Muscle layer of colon (tissue), 2 donors: ENCODE results near the gene LUC7L2.
"Not testable (repeated sequence)": the region's sequence is repeated elsewhere in the genome, so short reads cannot be mapped to it uniquely, and the experiment has no call there.

Experiments
- H3K27ac ChIP-seq: one replicate; pipeline ENCODE4 v1.7.0; 2013; ENCODE audit warnings: low read depth, mild to moderate bottlenecking, low read length, moderate library complexity
- H3K27me3 ChIP-seq, 2 donors: one replicate each; pipeline ENCODE4 v1.7.0; 2013; ENCODE audit warnings: low read length in 2 of 2, mild to moderate bottlenecking in 2 of 2; ENCODE audit not compliant: insufficient read depth in 2 of 2, control insufficient read depth in 1 of 2
- H3K36me3 ChIP-seq: one replicate; pipeline ENCODE4 v1.7.0; 2013; ENCODE audit warnings: mild to moderate bottlenecking, low read length; ENCODE audit not compliant: insufficient read depth
- H3K4me1 ChIP-seq: one replicate; pipeline ENCODE4 v1.7.0; 2013; ENCODE audit warnings: mild to moderate bottlenecking, low read length; ENCODE audit not compliant: insufficient read depth
- H3K4me3 ChIP-seq, 2 donors: one replicate each; pipeline ENCODE4 v1.7.0; 2013; ENCODE audit warnings: low read length in 2 of 2, low read depth in 1 of 2, mild to moderate bottlenecking in 1 of 2, moderate library complexity in 1 of 2
- H3K9ac ChIP-seq: one replicate; pipeline ENCODE4 v1.7.0; 2013; ENCODE audit warnings: low read length
- H3K9me3 ChIP-seq: one replicate; pipeline ENCODE4 v1.7.0; 2013; ENCODE audit warnings: mild to moderate bottlenecking, low read length
- donor health status: abdominal sarcoma.
- donor health status: Adenocarcinoma of cecum.

Gene LUC7L2

GRCh38 chr7:139455789-139456188, 96.1 kb downstream of the LUC7L2 start:
- no peaks in the 10 kb centered on the region for H3K36me3 ChIP-seq
- no peak overlapping the region for H3K4me3 ChIP-seq
- no peaks in the 10 kb centered on the region for H3K4me1 ChIP-seq
- H3K9ac ChIP-seq: no peak overlapping the region
- no peaks in the 10 kb centered on the region for H3K9me3 ChIP-seq
- no peaks in the 10 kb centered on the region for H3K27me3 ChIP-seq
- H3K27ac ChIP-seq: no peak overlapping the region

GRCh38 chr7:139456511-139456910, 96.8 kb downstream of the LUC7L2 start:
- Histone ChIP-seq H3K27ac (no peak overlapping the region), H3K4me1 (no peaks in the 10 kb centered on the region), H3K4me3 (no peak overlapping the region), H3K9ac (no peak overlapping the region), H3K36me3 (no peaks in the 10 kb centered on the region), H3K27me3 (no peaks in the 10 kb centered on the region), H3K9me3 (no peaks in the 10 kb centered on the region)

GRCh38 chr7:139457153-139457946, 97.7 kb downstream of the LUC7L2 start:
- Histone ChIP-seq H3K9ac (no peak overlapping the region), H3K4me1 (no peaks in the 10 kb centered on the region), H3K36me3 (no peaks in the 10 kb centered on the region), H3K27me3 (no peaks in the 10 kb centered on the region), H3K4me3 (no peak overlapping the region), H3K27ac (no peak overlapping the region), H3K9me3 (no peaks in the 10 kb centered on the region)

- not testable (repeated sequence) for H3K9ac ChIP-seq, H3K27ac ChIP-seq, H3K4me3 ChIP-seq, H3K36me3 ChIP-seq, H3K27me3 ChIP-seq, H3K9me3 ChIP-seq, H3K4me1 ChIP-seq
Measured at GRCh38 chr7:139463421-139463820, 103.7 kb downstream of the LUC7L2 start.

GRCh38 chr7:139464511-139464910, 104.8 kb downstream of the LUC7L2 start:
- not testable (repeated sequence) for H3K4me3 ChIP-seq, H3K4me1 ChIP-seq, H3K27ac ChIP-seq, H3K9ac ChIP-seq, H3K9me3 ChIP-seq, H3K36me3 ChIP-seq, H3K27me3 ChIP-seq

GRCh38 chr7:139465072-139465471, 105.4 kb downstream of the LUC7L2 start:
- H3K36me3 ChIP-seq, H3K9me3 ChIP-seq, H3K4me3 ChIP-seq, H3K27me3 ChIP-seq, H3K27ac ChIP-seq, H3K9ac ChIP-seq, H3K4me1 ChIP-seq: not testable (repeated sequence)

- not testable (repeated sequence) for H3K9ac ChIP-seq, H3K4me1 ChIP-seq, H3K36me3 ChIP-seq, H3K27ac ChIP-seq, H3K4me3 ChIP-seq, H3K27me3 ChIP-seq, H3K9me3 ChIP-seq
Measured at GRCh38 chr7:139467729-139468128, 108.0 kb downstream of the LUC7L2 start.

GRCh38 chr7:139468281-139468680, 108.6 kb downstream of the LUC7L2 start:
- not testable (repeated sequence) for H3K27me3 ChIP-seq, H3K9me3 ChIP-seq, H3K9ac ChIP-seq, H3K36me3 ChIP-seq, H3K4me3 ChIP-seq, H3K27ac ChIP-seq, H3K4me1 ChIP-seq

GRCh38 chr7:139471740-139472353, 112.2 kb downstream of the LUC7L2 start:
- H3K9ac ChIP-seq: no peak overlapping the region
- H3K27ac ChIP-seq: no peak overlapping the region
- H3K4me1 ChIP-seq: no peaks in the 10 kb centered on the region
- H3K36me3 ChIP-seq: no peaks in the 10 kb centered on the region
- H3K4me3 ChIP-seq: no peak overlapping the region
- H3K9me3 ChIP-seq: no peaks in the 10 kb centered on the region
- no peaks in the 10 kb centered on the region for H3K27me3 ChIP-seq
